ENCODE data around the gene MEST.
"Not testable (repeated sequence)": the region's sequence is repeated elsewhere in the genome, so short reads cannot be mapped to it uniquely, and the experiment has no call there.

The MEST gene

DNA sequence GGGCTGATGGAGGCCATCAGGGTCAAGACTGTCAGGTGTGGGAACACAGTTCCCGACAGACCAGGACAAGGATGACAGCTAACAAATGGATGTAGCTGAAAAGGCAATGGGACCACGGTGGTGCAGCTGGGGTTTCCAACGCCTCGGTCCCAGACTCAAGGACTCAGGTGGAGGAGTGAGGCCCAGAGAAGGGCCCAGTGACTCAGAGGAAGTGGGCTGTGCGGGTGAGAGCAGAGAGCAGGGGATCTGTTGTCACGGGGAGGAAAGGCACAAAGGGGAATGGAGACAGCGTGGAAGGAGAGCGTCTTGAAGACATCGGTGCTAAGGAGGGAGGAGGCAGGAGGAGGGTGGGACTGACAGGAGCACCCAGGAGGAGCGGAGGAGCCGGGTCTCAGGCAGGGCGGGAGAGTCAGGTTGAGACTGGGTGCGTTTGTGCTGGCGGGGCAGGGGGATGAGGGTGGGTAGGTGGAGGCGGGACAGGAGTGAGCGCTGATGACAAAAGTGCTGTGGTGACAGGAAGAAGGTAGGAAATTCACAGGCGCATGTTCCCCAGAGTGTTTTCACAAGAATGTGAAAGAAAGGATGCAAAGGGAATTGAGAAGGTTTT lies 31.7 kb downstream of the MEST start:
- H3K27me3 ChIP-seq (ENCODE audit: control insufficient read depth in 1 of 2, insufficient read depth in 2 of 2, low read length in 2 of 2); H3K36me3 ChIP-seq (ENCODE audit: control insufficient read depth in 2 of 2, insufficient read depth in 2 of 2, low read length in 2 of 2); H3K4me3 ChIP-seq (ENCODE audit: low read length in 2 of 2); H3K27ac ChIP-seq (ENCODE audit: low read length); H3K9me3 ChIP-seq (ENCODE audit: control insufficient read depth in 2 of 2, low read length in 2 of 2); H3K4me1 ChIP-seq (ENCODE audit: control insufficient read depth, insufficient read depth, low read length); H3K9ac ChIP-seq (ENCODE audit: low read length in 2 of 2): not testable (repeated sequence)

DNA sequence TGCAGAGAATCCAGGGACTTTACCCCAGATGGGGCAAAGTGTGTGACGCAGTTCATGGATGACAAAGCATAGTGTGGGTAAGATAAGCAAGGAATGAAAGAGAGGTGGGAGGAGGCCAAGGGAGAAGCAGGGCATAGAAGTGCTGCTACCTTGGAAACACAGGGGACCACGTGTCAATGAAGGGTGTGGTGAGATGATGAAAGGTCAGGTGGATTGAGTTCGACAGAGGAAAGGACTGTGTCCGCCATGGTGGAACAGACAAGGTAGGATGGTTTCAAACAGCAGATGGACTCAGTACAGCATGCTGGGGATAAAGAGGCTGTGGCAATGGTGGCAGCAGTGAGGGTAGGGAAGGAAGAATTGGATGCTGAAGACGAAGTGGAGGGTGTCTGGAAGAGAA lies 32.7 kb downstream of the MEST start:
- Histone ChIP-seq H3K9ac (ENCODE audit: low read length in 2 of 2) (no peak overlapping the region), H3K36me3 (ENCODE audit: control insufficient read depth in 2 of 2, insufficient read depth in 2 of 2, low read length in 2 of 2) (peaks cover 6 to 11% of the 10 kb centered on the region in 2 donors)

DNA sequence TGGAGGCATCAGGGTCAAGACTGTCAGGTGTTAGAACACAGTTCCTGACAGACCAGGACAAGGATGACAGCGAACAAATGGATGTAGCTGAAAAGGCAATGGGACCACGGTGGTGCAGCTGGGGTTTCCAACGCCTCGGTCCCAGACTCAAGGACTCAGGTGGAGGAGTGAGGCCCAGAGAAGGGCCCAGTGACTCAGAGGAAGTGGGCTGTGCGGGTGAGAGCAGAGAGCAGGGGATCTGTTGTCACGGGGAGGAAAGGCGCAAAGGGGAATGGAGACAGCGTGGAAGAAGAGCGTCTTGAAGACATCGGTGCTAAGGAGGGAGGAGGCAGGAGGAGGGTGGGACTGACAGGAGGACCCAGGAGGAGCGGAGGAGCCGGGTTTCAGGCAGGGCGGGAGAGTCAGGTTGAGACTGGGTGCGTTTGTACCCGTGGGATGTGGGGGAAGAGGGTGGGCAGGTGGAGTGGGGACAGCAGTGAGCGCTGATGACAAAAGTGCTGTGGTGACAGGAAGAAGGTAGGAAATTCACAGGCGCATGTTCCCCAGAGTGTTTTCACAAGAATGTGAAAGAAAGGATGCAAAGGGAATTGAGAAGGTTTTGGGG lies 36.0 kb downstream of the MEST start:
- not testable (repeated sequence) for H3K4me3 ChIP-seq (ENCODE audit: low read length in 2 of 2); H3K9me3 ChIP-seq (ENCODE audit: control insufficient read depth in 2 of 2, low read length in 2 of 2); H3K27me3 ChIP-seq (ENCODE audit: control insufficient read depth in 1 of 2, insufficient read depth in 2 of 2, low read length in 2 of 2); H3K4me1 ChIP-seq (ENCODE audit: control insufficient read depth, insufficient read depth, low read length); H3K27ac ChIP-seq (ENCODE audit: low read length); H3K9ac ChIP-seq (ENCODE audit: low read length in 2 of 2)
- peaks cover 7 to 14% of the 10 kb centered on the region in 2 donors for H3K36me3 ChIP-seq (ENCODE audit: control insufficient read depth in 2 of 2, insufficient read depth in 2 of 2, low read length in 2 of 2)

More for the DNA sequence above, 32.7 kb downstream of the MEST start:
- no peaks in the 10 kb centered on the region for H3K4me1 ChIP-seq (ENCODE audit: control insufficient read depth, insufficient read depth, low read length)
- no peaks in the 10 kb centered on the region for H3K9me3 ChIP-seq (ENCODE audit: control insufficient read depth in 2 of 2, low read length in 2 of 2)
- no peaks in the 10 kb centered on the region for H3K27me3 ChIP-seq (ENCODE audit: control insufficient read depth in 1 of 2, insufficient read depth in 2 of 2, low read length in 2 of 2)
- no peak overlapping the region for H3K4me3 ChIP-seq (ENCODE audit: low read length in 2 of 2)
- H3K27ac ChIP-seq (ENCODE audit: low read length) = no peak overlapping the region

DNA sequence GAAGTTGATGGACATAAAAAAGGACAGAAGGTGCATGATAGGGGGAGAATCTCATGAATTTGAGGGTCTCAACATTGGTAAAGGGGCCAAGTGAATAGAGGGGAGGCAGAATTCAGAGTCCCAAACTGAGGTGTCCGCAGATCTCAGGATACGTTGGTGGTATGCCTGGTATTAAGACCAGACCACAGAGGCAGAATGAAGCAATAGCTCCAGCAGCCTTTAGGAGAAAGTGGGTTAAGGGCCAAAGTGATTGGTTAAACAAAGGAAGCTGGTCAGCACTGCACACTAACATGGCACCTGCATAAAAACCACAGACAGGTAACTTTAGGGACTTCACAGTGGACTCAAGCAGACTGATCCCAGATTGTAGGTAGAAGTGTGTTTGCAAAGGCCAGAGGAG lies 37.5 kb downstream of the MEST start:
- Histone ChIP-seq H3K4me1 (ENCODE audit: control insufficient read depth, insufficient read depth, low read length) (no peaks in the 10 kb centered on the region), H3K27me3 (ENCODE audit: control insufficient read depth in 1 of 2, insufficient read depth in 2 of 2, low read length in 2 of 2) (no peaks in the 10 kb centered on the region), H3K36me3 (ENCODE audit: control insufficient read depth in 2 of 2, insufficient read depth in 2 of 2, low read length in 2 of 2) (peaks cover 14 to 15% of the 10 kb centered on the region in 2 donors), H3K27ac (ENCODE audit: low read length) (no peak overlapping the region), H3K9ac (ENCODE audit: low read length in 2 of 2) (no peak overlapping the region), H3K4me3 (ENCODE audit: low read length in 2 of 2) (no peak overlapping the region), H3K9me3 (ENCODE audit: control insufficient read depth in 2 of 2, low read length in 2 of 2) (no peaks in the 10 kb centered on the region)

DNA sequence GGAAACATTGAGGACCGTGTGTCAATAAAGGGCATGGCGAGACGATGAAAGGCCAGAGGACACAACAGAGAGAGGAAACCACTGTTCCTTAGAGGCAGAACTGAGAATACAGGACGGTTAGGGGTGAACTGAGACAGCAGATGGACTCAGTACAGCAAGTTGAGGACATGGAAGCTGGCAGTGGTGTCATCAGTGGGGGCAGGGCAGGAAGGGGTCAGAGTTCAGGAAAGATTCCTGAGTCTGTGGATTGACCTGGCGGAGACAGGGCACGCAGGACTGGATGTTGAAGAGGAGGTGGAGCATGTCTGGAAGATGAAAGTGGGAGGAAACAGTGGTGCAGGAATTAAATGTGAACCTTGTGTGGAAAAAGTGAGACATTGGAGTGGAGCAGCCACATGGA lies 46.0 kb downstream of the MEST start:
- H3K27ac ChIP-seq (ENCODE audit: low read length); H3K4me1 ChIP-seq (ENCODE audit: control insufficient read depth, insufficient read depth, low read length); H3K27me3 ChIP-seq (ENCODE audit: control insufficient read depth in 1 of 2, insufficient read depth in 2 of 2, low read length in 2 of 2); H3K4me3 ChIP-seq (ENCODE audit: low read length in 2 of 2); H3K9me3 ChIP-seq (ENCODE audit: control insufficient read depth in 2 of 2, low read length in 2 of 2); H3K9ac ChIP-seq (ENCODE audit: low read length in 2 of 2): not testable (repeated sequence)
- peaks cover 3 to 12% of the 10 kb centered on the region in 2 donors for H3K36me3 ChIP-seq (ENCODE audit: control insufficient read depth in 2 of 2, insufficient read depth in 2 of 2, low read length in 2 of 2)

DNA sequence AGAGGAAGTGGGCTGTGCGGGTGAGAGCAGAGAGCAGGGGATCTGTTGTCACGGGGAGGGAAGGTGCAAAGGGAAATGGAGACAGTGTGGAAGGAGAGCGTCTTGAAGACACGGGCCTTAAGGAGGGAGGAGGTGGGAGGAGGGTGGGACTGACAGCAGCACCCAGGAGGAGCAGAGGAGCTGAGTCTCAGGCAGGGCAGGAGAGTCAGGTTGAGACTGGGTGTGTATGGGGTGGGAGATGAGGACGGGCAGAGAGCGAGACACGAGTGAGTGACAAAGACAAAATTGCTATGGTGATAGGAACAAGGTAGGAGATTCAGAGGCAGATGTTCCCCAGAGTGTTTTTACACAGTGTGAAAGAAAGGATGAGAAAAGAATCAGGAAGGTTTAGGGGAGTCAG lies 49.4 kb downstream of the MEST start:
- H3K27ac ChIP-seq (ENCODE audit: low read length); H3K36me3 ChIP-seq (ENCODE audit: control insufficient read depth in 2 of 2, insufficient read depth in 2 of 2, low read length in 2 of 2); H3K9ac ChIP-seq (ENCODE audit: low read length in 2 of 2); H3K4me3 ChIP-seq (ENCODE audit: low read length in 2 of 2); H3K9me3 ChIP-seq (ENCODE audit: control insufficient read depth in 2 of 2, low read length in 2 of 2); H3K4me1 ChIP-seq (ENCODE audit: control insufficient read depth, insufficient read depth, low read length); H3K27me3 ChIP-seq (ENCODE audit: control insufficient read depth in 1 of 2, insufficient read depth in 2 of 2, low read length in 2 of 2): not testable (repeated sequence)

DNA sequence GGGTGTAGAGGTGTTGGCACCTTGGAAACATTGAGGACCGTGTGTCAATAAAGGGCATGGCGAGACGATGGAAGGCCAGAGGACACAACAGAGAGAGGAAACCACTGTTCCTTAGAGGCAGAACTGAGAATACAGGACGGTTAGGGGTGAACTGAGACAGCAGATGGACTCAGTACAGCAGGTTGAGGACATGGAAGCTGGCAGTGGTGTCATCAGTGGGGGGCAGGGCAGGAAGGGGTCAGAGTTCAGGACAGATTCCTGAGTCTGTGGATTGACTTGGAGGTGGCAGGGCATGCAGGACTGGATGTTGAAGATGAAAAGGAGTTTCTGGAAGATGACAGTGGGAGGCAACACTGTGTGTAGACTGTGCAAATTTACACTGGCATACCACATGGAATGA lies 50.4 kb downstream of the MEST start:
- not testable (repeated sequence) for H3K36me3 ChIP-seq (ENCODE audit: control insufficient read depth in 2 of 2, insufficient read depth in 2 of 2, low read length in 2 of 2); H3K9me3 ChIP-seq (ENCODE audit: control insufficient read depth in 2 of 2, low read length in 2 of 2); H3K27ac ChIP-seq (ENCODE audit: low read length); H3K4me3 ChIP-seq (ENCODE audit: low read length in 2 of 2); H3K27me3 ChIP-seq (ENCODE audit: control insufficient read depth in 1 of 2, insufficient read depth in 2 of 2, low read length in 2 of 2); H3K9ac ChIP-seq (ENCODE audit: low read length in 2 of 2); H3K4me1 ChIP-seq (ENCODE audit: control insufficient read depth, insufficient read depth, low read length)

DNA sequence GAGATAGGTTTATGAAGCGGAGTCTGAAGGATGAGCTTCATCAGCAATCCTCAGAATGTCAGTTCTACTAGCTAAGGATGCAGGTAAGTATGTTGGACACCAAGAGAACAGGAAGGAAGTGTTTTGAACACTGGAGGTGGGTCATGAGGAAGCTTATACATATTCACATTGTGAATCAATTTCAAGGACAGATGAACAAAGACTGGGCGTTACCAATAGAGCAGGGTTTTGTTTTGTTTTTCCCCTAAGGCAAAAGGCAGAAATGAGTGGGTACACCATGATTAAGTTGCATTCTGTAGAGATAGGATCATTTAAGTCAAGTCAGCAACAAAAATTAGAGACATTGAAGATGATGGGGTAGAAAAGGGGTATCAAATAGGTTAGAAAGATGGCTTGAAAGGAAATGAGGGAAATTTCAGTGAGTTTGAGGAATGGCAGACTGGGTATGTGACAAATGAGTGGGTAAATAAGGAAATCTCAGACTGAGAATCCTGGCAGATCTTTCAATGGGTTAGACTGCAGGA lies 51.7 kb downstream of the MEST start:
- no peak overlapping the region for H3K9ac ChIP-seq (ENCODE audit: low read length in 2 of 2)
- peaks cover 3 to 6% of the 10 kb centered on the region in 2 donors for H3K36me3 ChIP-seq (ENCODE audit: control insufficient read depth in 2 of 2, insufficient read depth in 2 of 2, low read length in 2 of 2)
- no peaks in the 10 kb centered on the region for H3K4me1 ChIP-seq (ENCODE audit: control insufficient read depth, insufficient read depth, low read length)
- H3K9me3 ChIP-seq (ENCODE audit: control insufficient read depth in 2 of 2, low read length in 2 of 2) = no peaks in the 10 kb centered on the region
- H3K27me3 ChIP-seq (ENCODE audit: control insufficient read depth in 1 of 2, insufficient read depth in 2 of 2, low read length in 2 of 2) = no peaks in the 10 kb centered on the region
- H3K27ac ChIP-seq (ENCODE audit: low read length) = no peak overlapping the region
- no peak overlapping the region for H3K4me3 ChIP-seq (ENCODE audit: low read length in 2 of 2)

DNA sequence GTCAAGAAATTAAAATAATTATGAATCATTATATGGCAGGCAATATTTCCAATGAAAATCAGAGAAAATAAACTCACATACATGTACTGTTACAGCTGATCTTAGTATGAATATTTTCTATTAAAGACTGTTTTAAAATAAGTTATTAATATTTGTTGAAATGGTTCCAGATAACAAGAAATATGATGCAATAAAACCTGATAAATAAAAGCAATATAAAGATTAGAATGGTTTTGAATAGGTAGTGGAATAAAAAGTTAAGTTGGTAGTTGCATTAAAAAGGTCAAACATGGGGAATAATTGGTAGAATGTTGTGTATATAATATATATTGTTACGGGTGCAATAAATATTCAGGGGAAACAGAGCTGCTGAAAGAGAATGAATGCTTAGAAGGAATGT lies 52.5 kb downstream of the MEST start:
- Histone ChIP-seq H3K4me1 (ENCODE audit: control insufficient read depth, insufficient read depth, low read length) (no peaks in the 10 kb centered on the region), H3K9me3 (ENCODE audit: control insufficient read depth in 2 of 2, low read length in 2 of 2) (no peaks in the 10 kb centered on the region), H3K36me3 (ENCODE audit: control insufficient read depth in 2 of 2, insufficient read depth in 2 of 2, low read length in 2 of 2) (peaks cover 3 to 6% of the 10 kb centered on the region in 2 donors), H3K27ac (ENCODE audit: low read length) (no peak overlapping the region), H3K27me3 (ENCODE audit: control insufficient read depth in 1 of 2, insufficient read depth in 2 of 2, low read length in 2 of 2) (no peaks in the 10 kb centered on the region), H3K9ac (ENCODE audit: low read length in 2 of 2) (no peak overlapping the region), H3K4me3 (ENCODE audit: low read length in 2 of 2) (no peak overlapping the region)

DNA sequence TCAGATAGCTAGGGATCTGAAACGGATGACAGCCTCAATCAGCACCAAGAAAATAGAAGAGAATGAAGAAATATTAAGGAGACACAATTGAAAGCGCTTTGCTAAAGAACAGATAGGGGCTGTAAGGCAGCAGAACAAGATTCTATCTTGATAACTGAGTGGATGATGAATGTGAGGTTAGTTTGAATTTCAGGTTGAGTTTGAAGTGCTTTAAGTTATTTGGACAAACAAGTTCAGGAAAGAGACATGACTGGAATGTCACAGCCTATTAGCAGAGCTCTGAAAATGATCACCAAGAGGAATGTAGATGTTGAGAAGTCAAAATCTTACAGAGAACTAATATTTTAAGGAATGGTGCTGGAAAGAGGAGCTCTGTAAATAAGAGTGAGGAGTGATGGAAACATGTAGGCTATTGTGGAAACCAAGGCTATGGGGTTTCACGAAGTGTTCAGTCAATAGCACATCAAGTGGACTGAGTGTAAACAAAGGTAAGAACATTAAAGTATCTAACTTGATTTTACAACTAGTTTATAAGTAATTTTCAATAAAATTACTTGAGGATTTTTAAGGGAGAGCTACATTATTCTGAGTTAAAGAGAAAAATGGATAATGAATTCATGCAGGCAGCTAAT lies 61.6 kb downstream of the MEST start:
- peaks cover 0 to 3% of the 10 kb centered on the region in 2 donors for H3K36me3 ChIP-seq (ENCODE audit: control insufficient read depth in 2 of 2, insufficient read depth in 2 of 2, low read length in 2 of 2)
- no peaks in the 10 kb centered on the region for H3K27me3 ChIP-seq (ENCODE audit: control insufficient read depth in 1 of 2, insufficient read depth in 2 of 2, low read length in 2 of 2)
- H3K9me3 ChIP-seq (ENCODE audit: control insufficient read depth in 2 of 2, low read length in 2 of 2) = no peaks in the 10 kb centered on the region
- H3K4me1 ChIP-seq (ENCODE audit: control insufficient read depth, insufficient read depth, low read length) = no peaks in the 10 kb centered on the region
- H3K4me3 ChIP-seq (ENCODE audit: low read length in 2 of 2) = no peak overlapping the region
- no peak overlapping the region for H3K27ac ChIP-seq (ENCODE audit: low read length)
- no peak overlapping the region for H3K9ac ChIP-seq (ENCODE audit: low read length in 2 of 2)

DNA sequence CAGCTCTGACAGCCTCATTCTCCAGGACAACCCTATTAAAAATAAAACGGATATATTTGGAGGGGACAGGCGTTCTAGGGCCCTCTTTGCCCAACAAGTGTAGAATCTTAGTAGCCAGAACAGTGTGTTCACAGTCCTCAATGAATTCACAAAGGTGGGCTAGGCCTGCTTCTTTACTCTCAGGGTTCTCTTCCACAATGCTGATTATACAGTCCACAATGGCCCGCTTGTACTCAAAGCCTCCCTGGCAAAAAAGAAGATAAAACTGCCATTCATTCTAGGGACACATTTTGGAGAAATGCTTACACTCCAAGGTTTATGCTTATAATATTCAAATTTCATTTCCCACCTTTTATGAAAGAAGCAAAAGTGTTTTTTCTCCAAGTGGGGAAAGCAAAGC lies 62.6 kb downstream of the MEST start:
- no peak overlapping the region for H3K4me3 ChIP-seq (ENCODE audit: low read length in 2 of 2)
- no peaks in the 10 kb centered on the region for H3K4me1 ChIP-seq (ENCODE audit: control insufficient read depth, insufficient read depth, low read length)
- H3K9ac ChIP-seq (ENCODE audit: low read length in 2 of 2) = no peak overlapping the region
- H3K27ac ChIP-seq (ENCODE audit: low read length) = no peak overlapping the region
- H3K27me3 ChIP-seq (ENCODE audit: control insufficient read depth in 1 of 2, insufficient read depth in 2 of 2, low read length in 2 of 2) = no peaks in the 10 kb centered on the region
- peaks cover 0 to 3% of the 10 kb centered on the region in 2 donors for H3K36me3 ChIP-seq (ENCODE audit: control insufficient read depth in 2 of 2, insufficient read depth in 2 of 2, low read length in 2 of 2)
- H3K9me3 ChIP-seq (ENCODE audit: control insufficient read depth in 2 of 2, low read length in 2 of 2) = no peaks in the 10 kb centered on the region

All from stomach smooth muscle (tissue), 2 donors.